Suprapubic skin (tissue), 3 donors: Measurements from ENCODE around the gene ZNF575.

ENCODE experiments used
- CTCF ChIP-seq, 2 donors: fragments of 200-600 bp in 1 of 2; fragments of 450-650 bp in 1 of 2; sonication (generic) in 1 of 2; IDR thresholded peaks; one replicate each; pipeline ENCODE4 v1.5.1; 2016 to 2019; ENCODE audit warnings: antibody characterized with exemption in 2 of 2, mild to moderate bottlenecking in 1 of 2, moderate library complexity in 1 of 2
- POLR2AphosphoS5 ChIP-seq, 3 donors: sonication (generic); formaldehyde crosslinking; IDR thresholded peaks; one replicate each; pipeline ENCODE4 v1.6.1; 2017; ENCODE audit warnings: antibody characterized with exemption in 3 of 3

- TF ChIP-seq CTCF (IDR thresholded peaks at IDR 0.05) (no peak), POLR2AphosphoS5 (IDR thresholded peaks at IDR 0.05) (no peak)
These were observed 28.4 kb upstream of the ZNF575 start, which contains the start of gene PHLDB3 for GRCh38 chr19:43504426-43505185.
